Activated CD8-positive, alpha-beta T cell treated with anti-CD3 and anti-CD28 coated beads for 36 hours (primary cell): ENCODE results near the gene COL18A1. TPM values are rescaled to one million over a fixed set of nuclear protein-coding genes. Genes with fewer than 3 reads are reported as not detected.

ENCODE experiments used
- ATAC-seq: fragments of 200-7000 bp; cut with Tn5 transposase; one replicate; pipeline ENCODE4 v1.10.0; 2021; ENCODE audit warnings: mild to moderate bottlenecking, moderate library complexity
- CTCF ChIA-PET: fragments of 350-600 bp; sonication (Branson Sonifier 250); formaldehyde crosslinking; loops from one replicate; lab custom pipeline; 2021; ENCODE audit warnings: antibody characterized with exemption; lab: Charles Lee
- POLR2A ChIA-PET: fragments of 350-600 bp; sonication (Branson Sonifier 250); formaldehyde crosslinking; loops from one replicate; lab custom pipeline; 2021; ENCODE audit warnings: antibody characterized with exemption; lab: Charles Lee
- DNase-seq: peaks from one replicate; pipeline ENCODE4 v3.0.0-alpha.2; 2020
- H3K27ac Mint-ChIP-seq: one replicate; pipeline ENCODE4 v1.8.0; 2021; ENCODE audit warnings: mild to moderate bottlenecking, mixed read lengths
- H3K27me3 Mint-ChIP-seq: one replicate; pipeline ENCODE4 v1.8.0; 2021; ENCODE audit warnings: mixed read lengths
- H3K36me3 Mint-ChIP-seq: one replicate; pipeline ENCODE4 v1.8.0; 2021; ENCODE audit warnings: low read depth, mixed read lengths
- H3K4me1 Mint-ChIP-seq: one replicate; pipeline ENCODE4 v1.8.0; 2021; ENCODE audit warnings: low read depth, mixed read lengths
- H3K4me3 Mint-ChIP-seq: one replicate; pipeline ENCODE4 v1.8.0; 2021; ENCODE audit warnings: mild to moderate bottlenecking, moderate library complexity, mixed read lengths
- H3K9me3 Mint-ChIP-seq: one replicate; pipeline ENCODE4 v1.8.0; 2021; ENCODE audit warnings: mixed read lengths
- CTCF ChIP-seq: fragments of 200-600 bp; IDR thresholded peaks from one replicate; pipeline ENCODE4 v1.8.0; 2022; ENCODE audit warnings: antibody characterized with exemption, mild to moderate bottlenecking
- intact Hi-C: fragments of 100-400 bp; cut with micrococcal nuclease; formaldehyde crosslinking; loops from one replicate; pipeline ENCODE4 v1.10.0; 2022
- total RNA-seq, 2 experiments: library from RNA; stranded (reverse); gene quantifications; one replicate each; pipeline ENCODE4 v1.2.3, GENCODE V29; 2021

COL18A1 gene
- total RNA-seq, 2 experiments from 2014 or later, result 9.4 to 9.7 TPM

GRCh38 chr21:45507523-45507875 lies 102.5 kb downstream of the COL18A1 start:
- no peak overlapping the region for H3K27ac Mint-ChIP-seq
- TF ChIP-seq CTCF, result no peak
- no peaks in the 10 kb centered on the region for H3K4me1 Mint-ChIP-seq
- no peak for ATAC-seq
- DNase-seq, result no peak
- no peak overlapping the region for H3K4me3 Mint-ChIP-seq
- ChIA-PET CTCF (no interaction called here), POLR2A (interaction anchor here (0.8 kb wide), 1 partner anchor 8 kb away, joined by 3 read pairs; no protein-coding TSS in a partner anchor)
- no peaks in the 10 kb centered on the region for H3K27me3 Mint-ChIP-seq
- no peaks in the 10 kb centered on the region for H3K9me3 Mint-ChIP-seq
- H3K36me3 Mint-ChIP-seq, result no peaks in the 10 kb centered on the region
- intact Hi-C loops, result no loop called here

- intact Hi-C loops, result no loop called here
- Mint-ChIP-seq H3K27ac (no peak overlapping the region), H3K36me3 (no peaks in the 10 kb centered on the region), H3K27me3 (no peaks in the 10 kb centered on the region), H3K4me1 (no peaks in the 10 kb centered on the region), H3K9me3 (no peaks in the 10 kb centered on the region), H3K4me3 (no peak overlapping the region)
- ATAC-seq (no peak), DNase-seq (no peak)
- POLR2A ChIA-PET, result no interaction called here
- CTCF ChIA-PET, result no interaction called here
- TF ChIP-seq CTCF, result no peak
Measured at GRCh38 chr21:45507888-45508508, 103.0 kb downstream of the COL18A1 start.

- DNase-seq (no peak), ATAC-seq (peak; percentile 29)
- Mint-ChIP-seq H3K9me3 (no peaks in the 10 kb centered on the region), H3K27ac (no peak overlapping the region), H3K36me3 (peaks cover 2% of the 10 kb centered on the region), H3K4me1 (no peaks in the 10 kb centered on the region), H3K4me3 (no peak overlapping the region), H3K27me3 (no peaks in the 10 kb centered on the region)
- CTCF ChIA-PET, result no interaction called here
- intact Hi-C loops, result no loop called here
- no peak for TF ChIP-seq CTCF
- POLR2A ChIA-PET, result interaction anchor here (1.1 kb wide), 1 partner anchor 16 kb away, joined by 4 read pairs; no protein-coding TSS in a partner anchor
Measured at GRCh38 chr21:45508607-45509565, 103.9 kb downstream of the COL18A1 start.

- Mint-ChIP-seq H3K4me1 (no peaks in the 10 kb centered on the region), H3K27ac (no peak overlapping the region), H3K4me3 (no peak overlapping the region), H3K36me3 (peaks cover 6% of the 10 kb centered on the region), H3K27me3 (no peaks in the 10 kb centered on the region), H3K9me3 (no peaks in the 10 kb centered on the region)
- no peak for DNase-seq
- no peak for TF ChIP-seq CTCF
- POLR2A ChIA-PET, result interaction anchor here (1.1 to 1.4 kb wide), 2 partner anchors 12 to 15 kb away, joined by 3 to 4 read pairs; no protein-coding TSS in a partner anchor
- intact Hi-C loops, result no loop called here
- CTCF ChIA-PET, result no interaction called here
- ATAC-seq, result peak; percentile 17
Measured at GRCh38 chr21:45509566-45510465, 104.9 kb downstream of the COL18A1 start.
